ENCODE data around the gene KIAA1217. TPM values are rescaled to one million over a fixed set of nuclear protein-coding genes. Genes with fewer than 3 reads are reported as not detected.

KIAA1217 gene
- total RNA-seq, 1 experiment from 2014 or later: 7.8 TPM

DNA sequence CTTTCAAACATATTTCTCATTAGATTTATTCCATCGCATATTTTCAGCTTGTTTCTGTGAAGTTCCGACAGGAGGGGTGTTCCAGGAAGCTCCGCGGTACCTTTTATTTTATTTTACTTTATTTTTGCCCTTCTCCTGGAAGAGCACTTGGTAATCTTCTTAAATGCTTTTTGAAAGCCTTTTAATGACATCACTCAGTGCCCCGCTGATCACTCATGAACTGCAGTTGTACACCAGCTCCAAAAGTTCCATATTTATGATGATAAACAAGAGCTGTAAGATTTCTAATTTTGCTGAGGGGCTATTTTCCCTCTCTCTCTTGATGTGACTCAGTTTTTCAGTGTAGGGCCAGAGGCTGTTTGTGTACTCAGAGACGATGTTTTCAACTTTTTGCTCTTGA is 144.4 kb downstream of the KIAA1217 start:
- ChIA-PET CTCF (no interaction called here), RAD21 (ENCODE audit: low non-redundant PET in 1 of 2, low total read pairs in 2 of 2, uncharacterized antibody in 2 of 2, unreplicated experiment in 2 of 2) (no interaction called here), POLR2A (no interaction called here)
- Histone ChIP-seq H3K9ac (ENCODE audit: low read length) (no peak overlapping the region), H3K27ac (ENCODE audit: low read depth, low read length) (no peak overlapping the region), H3K4me3 (replicated peaks in 1 of 2; ENCODE audit: low read depth in 1 of 2, low read length in 2 of 2) (no peak overlapping the region), H4K20me1 (ENCODE audit: insufficient read depth) (no peaks in the 10 kb centered on the region), H3K36me3 (ENCODE audit: control insufficient read depth in 1 of 2, insufficient read depth in 2 of 2, low read length in 2 of 2) (no peaks in the 10 kb centered on the region), H3K27me3 (ENCODE audit: insufficient read depth, low read length) (peaks cover 41% of the 10 kb centered on the region), H3K4me1 (ENCODE audit: control insufficient read depth in 1 of 2, insufficient read depth in 2 of 2, low read length in 2 of 2) (no peaks in the 10 kb centered on the region), H3K9me2 (ENCODE audit: insufficient read depth) (no peaks in the 10 kb centered on the region), H2AFZ (ENCODE audit: low read depth, low read length, poor library complexity, severe bottlenecking) (no peak overlapping the region), H3K79me2 (ENCODE audit: insufficient read depth, low read length) (no peaks in the 10 kb centered on the region), H3K4me2 (ENCODE audit: low read length) (no peak overlapping the region), H3K9me3 (ENCODE audit: control insufficient read depth in 1 of 2, insufficient read depth in 1 of 2, low read depth in 1 of 2, low read length in 2 of 2) (no peaks in the 10 kb centered on the region)
- no peak for TF ChIP-seq POLR2A (IDR thresholded peaks at IDR 0.05; ENCODE audit: borderline replicate concordance, extremely low read depth, insufficient read depth, insufficient read length)
- no peak for TF ChIP-seq POLR2AphosphoS5 (IDR thresholded peaks at IDR 0.05; ENCODE audit: low read depth, low read length)
- TF ChIP-seq JUND (IDR thresholded peaks at IDR 0.05): no peak
- no peak for TF ChIP-seq ZFX (IDR thresholded peaks at IDR 0.05)
- DNase-seq (ENCODE audit: low read depth, low spot score) (no peak), ATAC-seq (no peak)
- BruUV-seq (replicated peaks): no TSS peak
- intact Hi-C loops (cut with micrococcal nuclease): no loop called here

DNA sequence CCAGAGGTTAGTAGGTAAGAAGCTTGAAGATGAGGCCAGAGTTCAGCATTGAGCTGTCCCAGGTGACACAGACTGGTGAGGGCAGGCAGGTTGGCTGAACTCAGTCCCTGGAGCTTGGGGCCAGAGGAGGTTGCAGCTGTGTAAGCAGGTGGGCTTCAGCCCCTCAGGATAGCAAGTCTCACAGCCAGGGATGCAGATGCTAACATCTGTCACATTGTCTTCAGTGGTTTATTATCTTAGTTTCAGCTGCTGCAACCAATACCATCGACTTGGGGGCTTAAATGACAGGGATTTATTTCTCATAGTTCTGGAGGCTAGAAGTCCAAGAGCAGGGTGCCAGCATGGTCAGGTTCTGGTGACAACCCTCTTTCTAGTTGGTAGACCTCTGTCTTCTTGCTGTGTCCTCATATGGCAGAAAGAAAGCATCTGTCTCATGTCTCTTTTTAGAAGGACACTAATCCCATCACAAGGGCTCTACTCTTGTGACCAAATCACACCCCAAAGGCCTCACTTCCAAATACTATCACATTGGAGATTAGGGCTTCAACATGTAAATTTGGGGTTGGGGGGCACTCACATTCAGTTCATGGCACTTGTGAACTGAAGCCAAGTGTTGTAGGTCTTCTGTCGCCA is 146.2 kb downstream of the KIAA1217 start:
- no peaks in the 10 kb centered on the region for H3K36me3 ChIP-seq (ENCODE audit: control insufficient read depth in 1 of 2, insufficient read depth in 2 of 2, low read length in 2 of 2)
- H2AFZ ChIP-seq (ENCODE audit: low read depth, low read length, poor library complexity, severe bottlenecking): no peak overlapping the region
- TF ChIP-seq, protein P1, sequence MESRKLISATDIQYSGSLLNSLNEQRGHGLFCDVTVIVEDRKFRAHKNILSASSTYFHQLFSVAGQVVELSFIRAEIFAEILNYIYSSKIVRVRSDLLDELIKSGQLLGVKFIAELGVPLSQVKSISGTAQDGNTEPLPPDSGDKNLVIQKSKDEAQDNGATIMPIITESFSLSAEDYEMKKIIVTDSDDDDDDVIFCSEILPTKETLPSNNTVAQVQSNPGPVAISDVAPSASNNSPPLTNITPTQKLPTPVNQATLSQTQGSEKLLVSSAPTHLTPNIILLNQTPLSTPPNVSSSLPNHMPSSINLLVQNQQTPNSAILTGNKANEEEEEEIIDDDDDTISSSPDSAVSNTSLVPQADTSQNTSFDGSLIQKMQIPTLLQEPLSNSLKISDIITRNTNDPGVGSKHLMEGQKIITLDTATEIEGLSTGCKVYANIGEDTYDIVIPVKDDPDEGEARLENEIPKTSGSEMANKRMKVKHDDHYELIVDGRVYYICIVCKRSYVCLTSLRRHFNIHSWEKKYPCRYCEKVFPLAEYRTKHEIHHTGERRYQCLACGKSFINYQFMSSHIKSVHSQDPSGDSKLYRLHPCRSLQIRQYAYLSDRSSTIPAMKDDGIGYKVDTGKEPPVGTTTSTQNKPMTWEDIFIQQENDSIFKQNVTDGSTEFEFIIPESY (IDR thresholded peaks at IDR 0.05; ENCODE audit: extremely low read depth, insufficient replicate concordance, low read length): no peak
- TF ChIP-seq, protein P2, sequence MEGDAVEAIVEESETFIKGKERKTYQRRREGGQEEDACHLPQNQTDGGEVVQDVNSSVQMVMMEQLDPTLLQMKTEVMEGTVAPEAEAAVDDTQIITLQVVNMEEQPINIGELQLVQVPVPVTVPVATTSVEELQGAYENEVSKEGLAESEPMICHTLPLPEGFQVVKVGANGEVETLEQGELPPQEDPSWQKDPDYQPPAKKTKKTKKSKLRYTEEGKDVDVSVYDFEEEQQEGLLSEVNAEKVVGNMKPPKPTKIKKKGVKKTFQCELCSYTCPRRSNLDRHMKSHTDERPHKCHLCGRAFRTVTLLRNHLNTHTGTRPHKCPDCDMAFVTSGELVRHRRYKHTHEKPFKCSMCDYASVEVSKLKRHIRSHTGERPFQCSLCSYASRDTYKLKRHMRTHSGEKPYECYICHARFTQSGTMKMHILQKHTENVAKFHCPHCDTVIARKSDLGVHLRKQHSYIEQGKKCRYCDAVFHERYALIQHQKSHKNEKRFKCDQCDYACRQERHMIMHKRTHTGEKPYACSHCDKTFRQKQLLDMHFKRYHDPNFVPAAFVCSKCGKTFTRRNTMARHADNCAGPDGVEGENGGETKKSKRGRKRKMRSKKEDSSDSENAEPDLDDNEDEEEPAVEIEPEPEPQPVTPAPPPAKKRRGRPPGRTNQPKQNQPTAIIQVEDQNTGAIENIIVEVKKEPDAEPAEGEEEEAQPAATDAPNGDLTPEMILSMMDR (IDR thresholded peaks at IDR 0.05 in 2 of 3, conservative IDR thresholded peaks at IDR 0.05 in 1 of 3; ENCODE audit: borderline replicate concordance in 1 of 3, insufficient read depth in 1 of 3, low read depth in 2 of 3, low read length in 2 of 3): no peak
- TF ChIP-seq, protein P3, sequence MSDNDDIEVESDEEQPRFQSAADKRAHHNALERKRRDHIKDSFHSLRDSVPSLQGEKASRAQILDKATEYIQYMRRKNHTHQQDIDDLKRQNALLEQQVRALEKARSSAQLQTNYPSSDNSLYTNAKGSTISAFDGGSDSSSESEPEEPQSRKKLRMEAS (IDR thresholded peaks at IDR 0.05): no peak
- TF ChIP-seq ELF1 (IDR thresholded peaks at IDR 0.05; ENCODE audit: borderline replicate concordance, low read depth): no peak
- no peak for TF ChIP-seq EZH2 (IDR thresholded peaks at IDR 0.05)
- TF ChIP-seq RAD21 (IDR thresholded peaks at IDR 0.05; ENCODE audit: low read depth): no peak
- ATAC-seq (no peak), DNase-seq (ENCODE audit: low read depth, low spot score) (no peak)
- no peaks in the 10 kb centered on the region for H3K4me1 ChIP-seq (ENCODE audit: control insufficient read depth in 1 of 2, insufficient read depth in 2 of 2, low read length in 2 of 2)
- intact Hi-C loops (cut with micrococcal nuclease): no loop called here
- no peaks in the 10 kb centered on the region for H3K9me3 ChIP-seq (ENCODE audit: control insufficient read depth in 1 of 2, insufficient read depth in 1 of 2, low read depth in 1 of 2, low read length in 2 of 2)
- RAD21 ChIA-PET (ENCODE audit: low non-redundant PET in 1 of 2, low total read pairs in 2 of 2, uncharacterized antibody in 2 of 2, unreplicated experiment in 2 of 2): no interaction called here
- no peak overlapping the region for H3K4me3 ChIP-seq (replicated peaks in 1 of 2; ENCODE audit: low read depth in 1 of 2, low read length in 2 of 2)
- peaks cover 29% of the 10 kb centered on the region for H3K27me3 ChIP-seq (ENCODE audit: insufficient read depth, low read length)
- POLR2A ChIA-PET: no interaction called here
- H3K79me2 ChIP-seq (ENCODE audit: insufficient read depth, low read length): no peaks in the 10 kb centered on the region
- no peak overlapping the region for H3K27ac ChIP-seq (ENCODE audit: low read depth, low read length)
- no peak overlapping the region for H3K4me2 ChIP-seq (ENCODE audit: low read length)
- no peaks in the 10 kb centered on the region for H3K9me2 ChIP-seq (ENCODE audit: insufficient read depth)
- H3K9ac ChIP-seq (ENCODE audit: low read length): no peak overlapping the region
- no TSS peak for BruUV-seq (replicated peaks)
- H4K20me1 ChIP-seq (ENCODE audit: insufficient read depth): no peaks in the 10 kb centered on the region
- CTCF ChIA-PET: no interaction called here
